Measurements from ENCODE around the gene PLEKHA7. TPM values are rescaled to one million over a fixed set of nuclear protein-coding genes. Genes with fewer than 3 reads are reported as not detected.

The PLEKHA7 gene
- total and polyA plus RNA-seq, 2 of the 8 experiments (the other 6 are each of a cell fraction or from before 2014, with no cell fraction given), result 11.4 to 25.6 TPM

GRCh38 chr11:17019232-17019631 is 5.0 kb upstream of the PLEKHA7 start:
- Histone ChIP-seq H2BK5ac (ENCODE audit: low read depth, low read length) (no peak overlapping the region), H3K4ac (replicated peaks; ENCODE audit: insufficient read length, low read depth, low read length) (no peak overlapping the region), H2AFZ (ENCODE audit: low read length) (no peak overlapping the region), H3K36me3 (ENCODE audit: control insufficient read depth in 2 of 4, insufficient read depth in 4 of 4, low read length in 3 of 4) (peaks cover 0 to 4% (median 0%) of the 10 kb centered on the region in 4 experiments; a peak in 2 of 8 replicates), H4K8ac (ENCODE audit: extremely low read depth, insufficient read depth, low read length) (no peak overlapping the region), H4K91ac (replicated peaks; ENCODE audit: insufficient read length, low read length) (no peak overlapping the region), H3K4me2 (ENCODE audit: insufficient read depth in 1 of 2, low read depth in 2 of 2, low read length in 2 of 2) (no peak overlapping the region), H3K4me3 (ENCODE audit: extremely low read depth in 1 of 4, insufficient read depth in 2 of 4, low read depth in 3 of 4, low read length in 4 of 4) (no peak overlapping the region), H2BK120ac (replicated peaks; ENCODE audit: low read depth, low read length) (no peak overlapping the region), H3K56ac (replicated peaks; ENCODE audit: insufficient read length, low read depth, low read length) (no peak overlapping the region), H3K4me1 (replicated peaks in 1 of 4; ENCODE audit: control insufficient read depth in 3 of 4, insufficient read depth in 4 of 4, low read length in 3 of 4) (peaks cover 0 to 8% (median 0%) of the 10 kb centered on the region in 4 experiments; a peak in 2 of 7 replicates), H3K9ac (replicated peaks in 1 of 4; ENCODE audit: extremely low read depth in 1 of 4, low read depth in 3 of 4, low read length in 3 of 4) (no peak overlapping the region), H2AK5ac (ENCODE audit: low read depth, low read length) (no peak overlapping the region), H3K23ac (ENCODE audit: insufficient read length) (no peak overlapping the region), H3K23me2 (ENCODE audit: low read depth, low read length) (peaks cover 4% of the 10 kb centered on the region), H2BK20ac (ENCODE audit: low read length) (no peak overlapping the region), H3K9me3 (ENCODE audit: insufficient read depth in 2 of 2, low read depth in 1 of 2, low read length in 1 of 2) (no peaks in the 10 kb centered on the region), H3K27me3 (replicated peaks in 1 of 4; ENCODE audit: control insufficient read depth in 3 of 4, extremely low read depth in 1 of 4, insufficient read depth in 3 of 4, low read length in 3 of 4) (no peaks in the 10 kb centered on the region; a peak in 1 of 7 replicates), H2BK15ac (ENCODE audit: low read length) (no peak overlapping the region), H3K18ac (ENCODE audit: extremely low read depth, low read length) (no peak overlapping the region), H4K5ac (ENCODE audit: insufficient read length, low read depth, low read length) (no peak overlapping the region), H3K27ac (ENCODE audit: low read depth, low read length) (no peak overlapping the region), H3K79me2 (ENCODE audit: control insufficient read depth in 1 of 2, insufficient read depth in 2 of 2, low read length in 2 of 2) (no peaks in the 10 kb centered on the region), H2BK12ac (ENCODE audit: low read depth, low read length) (no peak overlapping the region), H4K20me1 (replicated peaks in 1 of 2; ENCODE audit: control insufficient read depth in 1 of 2, insufficient read depth in 2 of 2, low read length in 2 of 2) (no peaks in the 10 kb centered on the region), H3K79me1 (ENCODE audit: low read depth, low read length) (no peaks in the 10 kb centered on the region), H3K14ac (ENCODE audit: insufficient read length) (no peak overlapping the region)
- no peak for DNase-seq (ENCODE audit: low read depth in 1 of 2, low spot score in 2 of 2)
- ChIA-PET POLR2A (ENCODE audit: partially characterized antibody) (no interaction called here), CTCF (ENCODE audit: partially characterized antibody) (interaction anchor here (0.5 to 2.8 kb wide), 2 partner anchors 36 to 44 kb away, joined by 4 to 9 read pairs; no protein-coding TSS in a partner anchor)
- WGBS, 2 experiments (ENCODE audit: extremely low coverage in 1 of 2, insufficient coverage in 1 of 2, insufficient read length in 1 of 2, insufficient replicate concordance in 2 of 2, low coverage in 1 of 2, low lambda C conversion rate in 2 of 2, missing lambda C conversion rate in 1 of 2), result 88% methylated on average over 1 of the region's 1 CpG; no CpG with 5 or more reads in 1 of the 2 experiments
- FAIRE-seq, result no peak
- no peak for TF ChIP-seq CHD1 (IDR thresholded peaks at IDR 0.05; ENCODE audit: low read depth, low read length)
- TF ChIP-seq SAP30 (IDR thresholded peaks at IDR 0.05; ENCODE audit: insufficient read depth, insufficient replicate concordance, low read length), result no peak
- TF ChIP-seq NANOG (IDR thresholded peaks at IDR 0.05; ENCODE audit: insufficient read depth, low read depth, low read length, poor library complexity, severe bottlenecking), result no peak
- TF ChIP-seq RFX5 (IDR thresholded peaks at IDR 0.05; ENCODE audit: borderline replicate concordance, low read depth, low read length), result no peak
- no peak for TF ChIP-seq SIRT6 (IDR thresholded peaks at IDR 0.05; ENCODE audit: low read length)
- TF ChIP-seq BCL11A (IDR thresholded peaks at IDR 0.05; ENCODE audit: low read depth in 2 of 2, low read length in 2 of 2), result no peak
- no peak for TF ChIP-seq SP1 (IDR thresholded peaks at IDR 0.05; ENCODE audit: low read depth, low read length)
- TF ChIP-seq RAD21 (IDR thresholded peaks at IDR 0.05 in 1 of 2, conservative IDR thresholded peaks at IDR 0.05 in 1 of 2; ENCODE audit: low read depth in 2 of 2, low read length in 2 of 2), result no peak
- TF ChIP-seq CREB1 (IDR thresholded peaks at IDR 0.05), result no peak
- TF ChIP-seq ATF2 (IDR thresholded peaks at IDR 0.05; ENCODE audit: low read length), result no peak
- no peak for TF ChIP-seq SIX5 (IDR thresholded peaks at IDR 0.05; ENCODE audit: low read depth, low read length)
- TF ChIP-seq TEAD4 (IDR thresholded peaks at IDR 0.05; ENCODE audit: low read depth, low read length), result no peak
- no peak for TF ChIP-seq TBP (IDR thresholded peaks at IDR 0.05; ENCODE audit: low read depth, low read length)
